BLaER1 (cell line): ENCODE data around the gene CFAP74.
A peak's percentile ranks its signal among the peaks of the same experiment; 100 is the strongest.

ENCODE experiments used
- H3K27ac ChIP-seq: shearing (Covaris generic); formaldehyde crosslinking; 2 replicates; pipeline ENCODE4 v1.8.1; 2022
- H3K27me3 ChIP-seq: shearing (Covaris generic); formaldehyde crosslinking; 2 replicates; pipeline ENCODE4 v1.8.1; 2022
- H3K36me3 ChIP-seq: shearing (Covaris generic); formaldehyde crosslinking; 2 replicates; pipeline ENCODE4 v1.8.1; 2022
- H3K4me1 ChIP-seq: shearing (Covaris generic); formaldehyde crosslinking; 2 replicates; pipeline ENCODE4 v1.8.1; 2022
- H3K4me2 ChIP-seq: shearing (Covaris generic); formaldehyde crosslinking; 2 replicates; pipeline ENCODE4 v1.8.1; 2022
- H3K4me3 ChIP-seq: shearing (Covaris generic); formaldehyde crosslinking; 2 replicates; pipeline ENCODE4 v1.8.1; 2022
- H3K9ac ChIP-seq: shearing (Covaris generic); formaldehyde crosslinking; 2 replicates; pipeline ENCODE4 v1.8.1; 2022
- H3K9me3 ChIP-seq: shearing (Covaris generic); formaldehyde crosslinking; 2 replicates; pipeline ENCODE4 v1.8.1; 2022
- H4K20me1 ChIP-seq: shearing (Covaris generic); formaldehyde crosslinking; 2 replicates; pipeline ENCODE4 v1.8.1; 2022
- Cebpa-rat ChIP-seq: shearing (Covaris generic); IDR thresholded peaks from 2 replicates; pipeline ENCODE4 v1.8.1; 2022

CFAP74 gene

DNA sequence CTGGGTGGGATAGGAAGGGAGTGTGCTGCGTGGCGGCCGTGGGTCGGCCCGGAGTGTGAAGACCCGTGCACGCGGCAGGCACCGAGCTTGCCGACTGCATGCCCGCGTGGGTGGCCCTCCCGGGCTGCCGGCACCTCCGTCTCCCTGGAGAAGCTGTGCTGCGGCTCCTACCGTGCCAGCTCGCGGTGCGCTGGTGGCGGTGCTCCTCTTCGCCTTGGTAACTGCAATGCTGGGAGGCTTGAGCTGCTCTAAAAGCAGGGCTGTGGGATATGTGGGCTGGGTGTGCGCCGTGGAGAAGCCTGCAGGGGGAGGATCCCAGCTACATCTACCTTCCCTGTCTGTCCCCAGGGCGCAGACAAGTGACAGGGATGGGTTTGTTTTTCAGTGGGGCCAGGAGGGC, 18.0 kb upstream of the CFAP74 start:
- Histone ChIP-seq H3K9ac (no peak overlapping the region), H3K36me3 (no peaks in the 10 kb centered on the region), H3K27ac (no peak overlapping the region), H3K27me3 (peaks cover 60% of the 10 kb centered on the region), H4K20me1 (peaks cover 11% of the 10 kb centered on the region; the same call in 1 of the 2 replicates), H3K4me3 (no peak overlapping the region), H3K4me1 (peaks cover 78% of the 10 kb centered on the region), H3K9me3 (no peaks in the 10 kb centered on the region), H3K4me2 (peak overlapping the region; percentile 99)
- TF ChIP-seq Cebpa-rat = no peak

- TF ChIP-seq Cebpa-rat = no peak
- H3K4me2 ChIP-seq = peak overlapping the region; percentile 99
- H3K27me3 ChIP-seq = peaks cover 60% of the 10 kb centered on the region
- H3K36me3 ChIP-seq = no peaks in the 10 kb centered on the region
- peak overlapping the region; percentile 65; the same call in 1 of the 2 replicates for H3K4me3 ChIP-seq
- H3K4me1 ChIP-seq = peaks cover 74% of the 10 kb centered on the region
- no peaks in the 10 kb centered on the region for H3K9me3 ChIP-seq
- no peak overlapping the region for H3K9ac ChIP-seq
- H3K27ac ChIP-seq = no peak overlapping the region
- H4K20me1 ChIP-seq = peaks cover 11% of the 10 kb centered on the region; the same call in 1 of the 2 replicates
These were observed 16.7 kb upstream of the CFAP74 start for GRCh38 chr1:2020310-2020655.

DNA sequence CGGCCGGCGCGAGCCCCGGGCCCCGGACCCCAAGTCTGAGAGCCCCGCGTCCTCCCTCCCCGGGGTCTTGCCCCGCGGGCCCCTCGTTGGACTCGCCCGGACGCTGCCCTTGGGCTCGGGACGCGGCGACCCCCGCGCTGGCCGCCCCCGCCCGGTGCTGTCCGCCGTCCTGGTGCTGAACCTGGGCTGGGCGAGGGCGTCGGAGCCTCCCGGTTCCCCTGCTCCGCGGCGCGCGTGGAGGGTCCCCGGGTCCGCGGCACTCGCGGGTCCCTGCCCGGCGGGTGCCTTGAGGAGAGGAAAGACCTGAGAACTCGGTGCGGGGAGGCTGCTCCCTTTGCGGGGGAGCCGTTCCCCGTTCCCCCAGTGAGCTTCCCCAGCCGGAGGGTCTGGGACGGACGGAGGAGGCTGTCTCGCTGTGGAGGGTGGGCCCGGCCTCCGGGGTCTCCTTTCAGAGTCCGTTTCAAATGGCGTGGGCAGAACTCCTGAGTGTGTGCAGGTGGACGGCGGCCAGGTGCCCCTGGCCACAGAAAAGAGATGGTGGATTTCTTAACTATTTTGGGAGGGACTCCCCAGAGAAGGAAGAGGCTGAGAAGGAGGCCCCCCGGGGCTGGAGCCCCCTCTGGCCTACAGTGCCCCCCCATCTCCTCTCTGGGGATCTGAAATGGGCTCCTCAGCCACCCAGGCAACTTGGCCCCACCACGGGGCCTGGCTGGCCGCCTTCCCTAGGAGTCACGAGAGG, 16.2 kb upstream of the CFAP74 start:
- Histone ChIP-seq H3K4me2 (peak overlapping the region; percentile 99), H3K9ac (peak overlapping the region; percentile 58; the same call in 1 of the 2 replicates), H3K9me3 (no peaks in the 10 kb centered on the region), H3K4me1 (peaks cover 74% of the 10 kb centered on the region), H3K4me3 (peak overlapping the region; percentile 65), H3K36me3 (no peaks in the 10 kb centered on the region), H3K27me3 (peaks cover 60% of the 10 kb centered on the region), H4K20me1 (peaks cover 11% of the 10 kb centered on the region; the same call in 1 of the 2 replicates), H3K27ac (no peak overlapping the region)
- TF ChIP-seq Cebpa-rat = no peak

DNA sequence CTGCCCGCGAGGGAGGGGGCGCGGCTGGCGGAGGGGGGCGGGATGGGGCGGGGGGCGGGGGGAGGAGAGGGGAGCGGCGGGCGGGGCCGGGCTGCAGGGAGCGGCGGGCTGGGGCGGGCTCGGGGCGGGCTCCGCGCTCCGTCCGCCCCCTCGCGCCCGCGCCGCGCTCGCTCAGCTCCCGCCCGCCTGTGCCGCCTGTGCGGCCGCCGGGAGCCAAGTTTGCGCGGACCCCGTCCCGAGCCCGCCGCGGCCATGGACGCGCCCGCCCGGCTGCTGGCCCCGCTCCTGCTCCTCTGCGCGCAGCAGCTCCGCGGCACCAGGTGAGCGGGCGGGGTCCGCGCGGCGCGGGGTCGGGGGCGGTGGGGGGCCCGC, 15.6 kb upstream of the CFAP74 start, which contains the start of gene GABRD:
Gene GABRD (plus strand): TSS at position 174 of the 372 bp plus-strand sequence. CDS start 79 bp downstream, at position 253.
- Histone ChIP-seq H3K9ac (peak within 1 kb of the TSS; percentile 58; the same call in 1 of the 2 replicates), H3K4me1 (peaks cover 74% of the 10 kb centered on the region), H3K4me2 (peak within 1 kb of the TSS; percentile 99), H3K27me3 (peaks cover 60% of the 10 kb centered on the region), H3K27ac (no peak within 1 kb of the TSS), H3K36me3 (no peaks in the 10 kb centered on the region), H3K9me3 (no peaks in the 10 kb centered on the region), H3K4me3 (peak within 1 kb of the TSS; percentile 65), H4K20me1 (peaks cover 11% of the 10 kb centered on the region; the same call in 1 of the 2 replicates)
- no peak for TF ChIP-seq Cebpa-rat

DNA sequence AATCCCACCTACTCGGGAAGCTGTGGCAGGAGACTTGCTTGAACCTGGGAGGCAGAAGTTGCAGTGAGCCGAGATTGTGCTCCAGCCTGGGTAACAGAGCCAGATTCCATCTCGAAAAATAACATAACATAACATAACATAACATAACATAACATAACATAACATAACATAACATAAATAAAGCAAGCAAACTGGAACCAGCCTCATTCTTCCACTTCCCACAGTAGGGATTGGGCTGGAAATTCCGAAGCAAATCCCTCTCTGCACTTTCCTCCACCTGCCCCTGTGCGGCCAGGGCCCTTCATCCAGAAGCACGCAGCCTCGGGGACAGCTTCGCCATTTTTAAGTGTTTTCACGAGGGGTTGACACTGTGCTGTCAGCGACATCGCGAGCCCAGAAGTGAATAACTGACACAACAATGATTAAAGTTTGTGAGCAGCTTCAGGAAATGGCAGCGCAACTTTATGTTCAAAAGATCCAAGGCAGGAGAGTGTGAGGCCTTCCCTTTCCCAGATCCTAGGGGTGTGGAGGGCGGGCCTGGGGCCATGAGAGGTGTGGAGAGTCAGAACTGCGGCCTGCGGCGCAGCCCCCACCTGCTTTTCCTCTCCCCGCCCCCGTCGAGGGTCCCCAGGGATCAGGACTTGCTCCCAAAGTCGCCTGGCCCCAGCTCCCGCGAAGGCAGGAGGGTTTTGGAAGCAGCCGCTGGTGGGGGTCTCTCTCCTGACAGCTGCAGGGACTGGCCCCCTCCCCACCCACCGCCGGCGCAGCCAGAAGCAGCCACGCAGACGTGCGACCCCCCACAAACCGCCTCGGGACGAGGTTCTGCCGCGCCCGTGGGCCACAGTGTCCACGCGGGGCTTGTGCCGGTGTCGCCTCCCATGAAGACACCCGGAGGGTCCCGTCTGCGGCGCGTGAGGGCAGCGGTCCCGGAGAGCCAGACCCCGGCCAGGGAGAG, 14.9 kb upstream of the CFAP74 start:
- Histone ChIP-seq H3K36me3 (no peaks in the 10 kb centered on the region), H3K27ac (no peak overlapping the region), H3K9me3 (no peaks in the 10 kb centered on the region), H3K27me3 (peaks cover 62% of the 10 kb centered on the region), H4K20me1 (peaks cover 11% of the 10 kb centered on the region; the same call in 1 of the 2 replicates), H3K9ac (no peak overlapping the region), H3K4me1 (peaks cover 68% of the 10 kb centered on the region), H3K4me2 (peak overlapping the region; percentile 73), H3K4me3 (no peak overlapping the region)
- no peak for TF ChIP-seq Cebpa-rat

DNA sequence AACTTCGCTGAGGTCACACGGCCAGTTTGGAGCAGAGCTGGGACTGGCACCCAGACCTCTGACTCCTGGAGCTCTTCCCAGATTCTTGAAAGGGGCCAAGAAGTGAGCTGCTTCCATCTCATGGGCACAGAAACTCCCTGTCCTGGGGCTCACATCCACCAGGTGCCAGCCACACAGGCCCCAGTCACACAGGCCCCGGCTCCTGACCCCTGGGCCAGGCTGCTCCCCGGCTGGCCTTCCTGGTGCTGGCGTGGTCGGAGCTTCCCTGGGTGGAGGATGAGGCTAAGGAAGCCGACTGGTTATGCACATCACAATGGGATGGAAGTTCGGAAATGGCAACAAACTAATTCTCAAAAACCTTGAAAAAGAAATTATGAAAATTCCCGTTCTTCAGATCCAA, 12.5 kb upstream of the CFAP74 start:
- TF ChIP-seq Cebpa-rat = no peak
- Histone ChIP-seq H3K9ac (no peak overlapping the region), H3K9me3 (no peaks in the 10 kb centered on the region), H3K4me3 (no peak overlapping the region), H3K4me1 (peaks cover 44% of the 10 kb centered on the region), H3K4me2 (peak overlapping the region; percentile 62; the same call in 1 of the 2 replicates), H3K36me3 (no peaks in the 10 kb centered on the region), H4K20me1 (peaks cover 11% of the 10 kb centered on the region; the same call in 1 of the 2 replicates), H3K27me3 (peaks cover 41% of the 10 kb centered on the region), H3K27ac (no peak overlapping the region)

- Histone ChIP-seq H3K4me2 (peak overlapping the region; percentile 62), H4K20me1 (peaks cover 7% of the 10 kb centered on the region; the same call in 1 of the 2 replicates), H3K4me3 (no peak overlapping the region), H3K4me1 (peaks cover 43% of the 10 kb centered on the region), H3K27me3 (peaks cover 30% of the 10 kb centered on the region), H3K36me3 (no peaks in the 10 kb centered on the region), H3K9ac (no peak overlapping the region), H3K27ac (no peak overlapping the region), H3K9me3 (no peaks in the 10 kb centered on the region)
- no peak for TF ChIP-seq Cebpa-rat
These were observed 11.5 kb upstream of the CFAP74 start for GRCh38 chr1:2014741-2015735.

GRCh38 chr1:2014181-2014580, 10.6 kb upstream of the CFAP74 start:
- no peak overlapping the region for H3K4me3 ChIP-seq
- H3K27me3 ChIP-seq = peaks cover 22% of the 10 kb centered on the region
- no peaks in the 10 kb centered on the region for H3K9me3 ChIP-seq
- no peaks in the 10 kb centered on the region for H4K20me1 ChIP-seq
- no peak overlapping the region for H3K27ac ChIP-seq
- H3K36me3 ChIP-seq = no peaks in the 10 kb centered on the region
- H3K4me2 ChIP-seq = peak overlapping the region; percentile 62
- no peak for TF ChIP-seq Cebpa-rat
- peaks cover 44% of the 10 kb centered on the region for H3K4me1 ChIP-seq
- H3K9ac ChIP-seq = no peak overlapping the region
